IPS-18a (cell line): ENCODE data around the gene CHD3.
"Not testable (repeated sequence)": the region's sequence is repeated elsewhere in the genome, so short reads cannot be mapped to it uniquely, and the experiment has no call there.

ENCODE experiments used
- H3K27ac ChIP-seq: one replicate; pipeline ENCODE4 v1.5.1; 2013; ENCODE audit warnings: low read length
- H3K27me3 ChIP-seq: one replicate; pipeline ENCODE4 v1.6.1; 2013; ENCODE audit warnings: mild to moderate bottlenecking, low read length; ENCODE audit not compliant: control insufficient read depth, insufficient read depth
- H3K36me3 ChIP-seq: one replicate; pipeline ENCODE4 v1.6.1; 2013; ENCODE audit warnings: low read depth, low read length; ENCODE audit not compliant: control insufficient read depth
- H3K4me1 ChIP-seq: one replicate; pipeline ENCODE4 v1.6.1; 2013; ENCODE audit warnings: low read depth, low read length; ENCODE audit not compliant: control insufficient read depth
- H3K4me3 ChIP-seq: one replicate; pipeline ENCODE4 v1.5.1; 2013; ENCODE audit warnings: low read length
- H3K9ac ChIP-seq: one replicate; pipeline ENCODE4 v1.6.1; 2013; ENCODE audit warnings: mild to moderate bottlenecking, low read length, moderate library complexity
- H3K9me3 ChIP-seq: one replicate; pipeline ENCODE4 v1.6.1; 2013; ENCODE audit warnings: low read depth, low read length; ENCODE audit not compliant: control insufficient read depth

Gene CHD3

GRCh38 chr17:7857713-7858521 lies 30.7 kb upstream of the CHD3 start, which contains the start of gene CYB5D1:
Gene CYB5D1 (plus strand): TSS chr17:7858003. CDS start chr17:7858135, 132 bp downstream.
- no peaks in the 10 kb centered on the region for H3K9me3 ChIP-seq
- H3K4me3 ChIP-seq: peak within 1 kb of the TSS; percentile 80
- H3K36me3 ChIP-seq: no peaks in the 10 kb centered on the region

DNA sequence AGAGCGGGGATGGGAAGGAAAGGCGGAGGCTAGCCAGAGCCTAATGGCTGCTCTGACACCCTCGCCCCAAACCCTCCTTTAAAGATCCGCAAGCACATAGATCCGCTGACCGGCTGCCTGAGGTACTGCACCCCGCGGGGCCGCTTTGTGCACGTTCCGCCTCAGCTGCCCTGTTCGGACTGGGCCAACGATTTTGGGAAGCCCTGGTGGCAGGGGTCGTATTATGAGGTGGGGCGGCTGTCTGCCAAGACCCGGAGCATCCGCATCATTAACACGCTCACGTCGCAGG lies 30.1 kb upstream of the CHD3 start:
- peak overlapping the region; percentile 80 for H3K4me3 ChIP-seq
- H3K36me3 ChIP-seq: no peaks in the 10 kb centered on the region
- no peak overlapping the region for H3K27ac ChIP-seq
- peaks cover 25% of the 10 kb centered on the region for H3K4me1 ChIP-seq
- peak overlapping the region; percentile 87 for H3K9ac ChIP-seq
- H3K27me3 ChIP-seq: peaks cover 34% of the 10 kb centered on the region
- no peaks in the 10 kb centered on the region for H3K9me3 ChIP-seq

More at GRCh38 chr17:7857713-7858521, 30.7 kb upstream of the CHD3 start, which contains the start of gene CYB5D1:
- Histone ChIP-seq H3K9ac (peak within 1 kb of the TSS; percentile 87), H3K27ac (peak within 1 kb of the TSS; percentile 86), H3K4me1 (peaks cover 25% of the 10 kb centered on the region), H3K27me3 (peaks cover 39% of the 10 kb centered on the region)

GRCh38 chr17:7859028-7859427 lies 29.6 kb upstream of the CHD3 start:
- Histone ChIP-seq H3K9me3 (no peaks in the 10 kb centered on the region), H3K4me3 (peak overlapping the region; percentile 80)

DNA sequence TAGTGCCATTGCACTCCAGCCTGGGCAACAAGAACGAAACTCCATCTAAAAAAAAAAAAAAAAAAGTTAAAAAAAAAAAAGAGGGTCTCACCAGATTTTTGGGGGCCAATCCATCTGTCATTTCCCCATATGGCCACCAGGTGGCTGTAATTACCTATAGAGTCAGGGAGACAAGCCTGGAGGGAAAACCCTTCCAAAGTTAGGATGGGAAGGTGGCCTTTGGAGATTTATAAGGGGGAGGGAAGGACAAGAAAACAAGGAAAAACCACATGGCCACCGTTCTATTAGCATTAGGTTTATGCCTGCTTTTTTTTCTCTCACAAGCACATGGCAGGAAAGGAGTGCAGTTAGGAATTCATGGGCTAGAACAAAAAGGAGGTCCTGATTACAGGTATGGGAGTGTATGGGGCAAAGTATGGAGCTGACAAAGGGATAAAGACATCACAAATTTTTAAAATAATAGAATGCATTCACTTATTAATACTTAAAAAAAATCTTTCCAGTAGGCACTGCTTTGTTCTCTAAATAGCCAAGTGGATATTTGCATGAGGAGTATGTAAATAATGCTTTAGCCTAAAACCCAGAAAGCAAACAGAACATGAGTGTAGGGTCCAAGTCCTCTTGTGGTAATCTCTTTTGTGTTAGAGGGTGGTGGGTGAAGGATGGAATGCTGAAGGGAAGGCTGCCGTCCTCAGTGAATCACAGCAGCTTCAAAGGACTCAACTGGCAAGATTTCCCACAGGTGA lies 25.7 kb upstream of the CHD3 start:
- Histone ChIP-seq H3K9ac (no peak overlapping the region), H3K36me3 (no peaks in the 10 kb centered on the region), H3K27ac (no peak overlapping the region)

More at GRCh38 chr17:7859028-7859427, 29.6 kb upstream of the CHD3 start:
- H3K36me3 ChIP-seq: no peaks in the 10 kb centered on the region
- peak overlapping the region; percentile 87 for H3K9ac ChIP-seq
- H3K27me3 ChIP-seq: peaks cover 28% of the 10 kb centered on the region
- no peak overlapping the region for H3K27ac ChIP-seq
- H3K4me1 ChIP-seq: peaks cover 25% of the 10 kb centered on the region

GRCh38 chr17:7864384-7864783 lies 24.2 kb upstream of the CHD3 start:
- not testable (repeated sequence) for H3K27ac ChIP-seq, H3K9me3 ChIP-seq, H3K4me1 ChIP-seq, H3K27me3 ChIP-seq, H3K9ac ChIP-seq, H3K36me3 ChIP-seq, H3K4me3 ChIP-seq

More for the DNA sequence above, 25.7 kb upstream of the CHD3 start:
- Histone ChIP-seq H3K27me3 (no peaks in the 10 kb centered on the region), H3K4me1 (peaks cover 8% of the 10 kb centered on the region), H3K4me3 (no peak overlapping the region), H3K9me3 (no peaks in the 10 kb centered on the region)

GRCh38 chr17:7864995-7865650 lies 23.5 kb upstream of the CHD3 start:
- H3K4me1 ChIP-seq: peaks cover 3% of the 10 kb centered on the region
- H3K36me3 ChIP-seq: no peaks in the 10 kb centered on the region
- H3K27me3 ChIP-seq: no peaks in the 10 kb centered on the region
- no peaks in the 10 kb centered on the region for H3K9me3 ChIP-seq
- no peak overlapping the region for H3K27ac ChIP-seq
- no peak overlapping the region for H3K9ac ChIP-seq
- H3K4me3 ChIP-seq: no peak overlapping the region

DNA sequence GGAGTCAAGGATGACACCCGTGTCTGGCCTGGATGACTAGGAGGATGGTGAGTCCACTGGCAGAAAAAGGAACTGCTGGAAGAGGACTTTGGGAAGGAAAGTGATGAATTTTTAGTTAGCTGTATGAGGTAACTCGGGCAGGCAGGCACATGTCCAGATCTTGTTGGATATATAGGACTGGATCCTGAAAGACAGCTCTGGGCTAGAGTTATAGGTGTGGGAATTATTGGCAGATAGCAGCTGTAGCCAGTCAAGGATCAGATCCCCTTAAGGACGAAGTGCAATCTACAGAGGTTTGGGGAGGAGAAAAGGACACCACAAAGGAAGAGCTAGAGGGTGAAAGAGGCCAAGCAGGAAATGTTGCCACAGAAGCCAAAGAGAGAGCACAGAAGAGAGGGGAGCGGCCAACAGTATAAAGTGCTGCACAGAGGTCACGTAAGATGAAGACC lies 20.7 kb upstream of the CHD3 start:
- Histone ChIP-seq H3K27ac (no peak overlapping the region), H3K9me3 (no peaks in the 10 kb centered on the region), H3K27me3 (no peaks in the 10 kb centered on the region), H3K4me1 (peaks cover under 1% of the 10 kb centered on the region), H3K36me3 (no peaks in the 10 kb centered on the region), H3K9ac (no peak overlapping the region), H3K4me3 (no peak overlapping the region)

- Histone ChIP-seq H3K4me1 (no peaks in the 10 kb centered on the region), H3K9me3 (no peaks in the 10 kb centered on the region), H3K27me3 (no peaks in the 10 kb centered on the region), H3K4me3 (no peak overlapping the region), H3K27ac (no peak overlapping the region), H3K9ac (no peak overlapping the region), H3K36me3 (no peaks in the 10 kb centered on the region)
Measured at GRCh38 chr17:7873051-7873450, 15.5 kb upstream of the CHD3 start.

- H3K27me3 ChIP-seq: no peaks in the 10 kb centered on the region
- H3K4me3 ChIP-seq: no peak overlapping the region
- no peak overlapping the region for H3K27ac ChIP-seq
- peaks cover 3% of the 10 kb centered on the region for H3K36me3 ChIP-seq
- H3K9ac ChIP-seq: no peak overlapping the region
- H3K9me3 ChIP-seq: no peaks in the 10 kb centered on the region
- no peaks in the 10 kb centered on the region for H3K4me1 ChIP-seq
Measured at GRCh38 chr17:7875804-7876370, 12.7 kb upstream of the CHD3 start.

DNA sequence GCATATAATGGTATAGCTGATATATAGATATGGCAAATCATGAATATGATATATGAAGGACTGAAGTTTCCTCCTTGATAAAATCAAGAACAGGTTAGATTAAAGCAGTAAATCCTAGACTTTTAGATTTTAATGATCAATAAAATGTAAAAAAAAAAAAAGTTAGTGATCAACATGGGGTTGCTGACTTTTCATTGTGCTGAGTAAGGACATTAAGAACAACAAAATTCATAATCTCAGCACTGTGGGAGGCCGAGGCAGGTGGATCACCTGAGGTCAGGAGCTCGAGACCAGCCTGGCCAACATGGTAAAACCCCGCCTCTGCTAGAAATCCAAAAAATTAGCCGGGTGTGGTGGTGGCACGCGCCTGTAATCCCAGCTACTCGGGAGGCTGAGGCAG lies 10.4 kb upstream of the CHD3 start:
- no peak overlapping the region for H3K27ac ChIP-seq
- H3K9me3 ChIP-seq: no peaks in the 10 kb centered on the region
- no peak overlapping the region for H3K4me3 ChIP-seq
- H3K4me1 ChIP-seq: no peaks in the 10 kb centered on the region
- no peaks in the 10 kb centered on the region for H3K27me3 ChIP-seq
- peaks cover 4% of the 10 kb centered on the region for H3K36me3 ChIP-seq
- no peak overlapping the region for H3K9ac ChIP-seq
